AG20443 (cell line): Measurements from ENCODE around the gene ALPP.
"Not testable (repeated sequence)": the region's sequence is repeated elsewhere in the genome, so short reads cannot be mapped to it uniquely, and the experiment has no call there.

Experiments
- DNase-seq: peaks from one replicate; pipeline ENCODE4 v3.0.0; 2012; ENCODE audit warnings: low spot score, mixed read lengths

ALPP gene

GRCh38 chr2:232363784-232364615 is 14.6 kb upstream of the ALPP start:
- no peak for DNase-seq

DNA sequence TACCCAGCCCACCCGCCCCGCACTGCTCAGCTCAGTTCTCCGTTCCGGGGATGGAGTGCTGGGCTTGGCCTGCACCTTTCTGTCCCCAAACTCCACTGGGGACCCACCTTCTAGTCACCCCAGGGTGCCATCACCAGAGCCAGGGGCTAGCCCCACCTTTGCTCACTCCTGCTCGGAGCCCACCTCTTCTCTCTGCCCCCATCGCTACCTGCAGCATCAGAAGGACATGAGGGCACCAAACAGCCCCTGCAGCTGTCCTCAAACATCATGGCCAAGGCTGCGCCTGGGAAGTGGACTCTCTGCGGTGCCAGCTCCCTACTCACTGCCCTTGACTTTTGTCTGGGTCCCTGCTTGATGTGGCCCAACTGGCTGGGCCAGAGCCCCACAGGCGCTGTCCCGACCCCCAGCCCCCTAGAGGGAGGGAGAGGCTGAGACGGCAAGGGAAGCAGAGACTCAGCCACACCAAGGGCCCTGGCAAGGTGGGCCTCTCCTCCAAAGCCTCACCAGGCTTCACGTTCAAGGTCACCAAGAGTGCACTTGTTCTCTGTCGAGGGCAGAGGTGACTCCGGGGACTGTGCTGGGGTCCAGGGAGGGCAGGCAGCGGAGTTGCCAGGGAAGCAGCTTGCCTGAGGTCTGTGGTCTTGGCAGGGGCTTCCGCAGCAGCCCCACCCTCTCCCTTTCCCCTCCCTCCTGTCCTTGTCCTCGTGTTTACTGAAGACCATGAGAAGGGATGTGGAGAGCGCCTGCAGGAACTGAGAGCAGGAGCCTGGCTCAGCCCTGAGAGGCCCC is 13.6 kb upstream of the ALPP start:
- DNase-seq, result not testable (repeated sequence)

DNA sequence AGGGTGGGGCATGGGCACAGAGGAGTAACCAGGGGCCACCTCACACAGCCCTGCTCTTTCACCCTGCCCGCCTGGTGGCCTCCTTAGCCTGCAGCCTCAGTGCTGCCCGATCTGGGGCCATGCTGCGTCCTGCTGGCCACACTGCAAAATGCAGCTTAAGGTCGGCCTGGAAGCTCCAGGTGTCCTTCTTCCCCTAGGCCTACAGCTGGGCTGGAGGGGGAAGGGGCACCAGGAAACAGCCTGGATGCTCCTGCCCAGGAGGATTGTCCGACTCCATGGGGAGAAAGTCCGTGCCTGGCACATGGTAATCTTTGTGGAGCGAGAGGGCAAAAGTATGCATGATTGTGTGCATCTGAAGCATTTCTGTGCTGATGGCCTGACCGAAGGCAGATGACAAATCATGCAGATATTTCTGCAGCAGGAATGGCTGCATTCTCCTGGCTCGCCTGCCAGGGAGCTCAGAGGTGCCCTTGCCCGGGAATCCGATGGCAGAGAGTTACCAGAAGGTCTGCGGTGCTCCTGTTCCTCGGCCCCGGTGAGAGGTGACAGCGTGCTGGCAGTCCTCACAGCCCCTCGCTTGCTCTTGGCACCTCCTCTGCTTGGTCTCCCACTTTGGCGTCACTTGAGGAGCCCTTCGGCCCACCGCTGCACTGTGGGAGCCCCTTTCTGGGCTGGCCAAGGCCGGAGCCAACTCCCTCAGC is 12.8 kb upstream of the ALPP start:
- peak; percentile 67 for DNase-seq

DNA sequence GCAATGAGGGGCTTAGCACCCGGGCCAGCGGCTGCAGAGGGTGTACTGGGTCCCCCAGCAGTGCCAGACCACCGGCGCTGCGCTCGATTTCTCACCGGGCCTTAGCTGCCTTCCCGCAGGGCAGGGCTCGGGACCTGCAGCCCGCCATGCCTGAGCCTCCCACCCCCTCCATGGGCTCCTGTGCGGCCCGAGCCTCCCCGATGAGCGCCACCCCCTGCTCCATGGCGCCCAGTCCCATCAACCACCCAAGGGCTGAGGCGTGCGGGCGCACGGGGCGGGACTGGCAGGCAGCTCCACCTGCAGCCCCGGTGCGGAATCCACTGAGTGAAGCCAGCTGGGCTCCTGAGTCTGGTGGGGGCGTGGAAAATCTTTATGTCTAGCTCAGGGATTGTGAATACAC is 12.1 kb upstream of the ALPP start:
- not testable (repeated sequence) for DNase-seq

GRCh38 chr2:232367016-232367415 is 11.5 kb upstream of the ALPP start:
- DNase-seq, result peak; percentile 5

GRCh38 chr2:232367591-232368233 is 10.8 kb upstream of the ALPP start:
- no peak for DNase-seq

DNA sequence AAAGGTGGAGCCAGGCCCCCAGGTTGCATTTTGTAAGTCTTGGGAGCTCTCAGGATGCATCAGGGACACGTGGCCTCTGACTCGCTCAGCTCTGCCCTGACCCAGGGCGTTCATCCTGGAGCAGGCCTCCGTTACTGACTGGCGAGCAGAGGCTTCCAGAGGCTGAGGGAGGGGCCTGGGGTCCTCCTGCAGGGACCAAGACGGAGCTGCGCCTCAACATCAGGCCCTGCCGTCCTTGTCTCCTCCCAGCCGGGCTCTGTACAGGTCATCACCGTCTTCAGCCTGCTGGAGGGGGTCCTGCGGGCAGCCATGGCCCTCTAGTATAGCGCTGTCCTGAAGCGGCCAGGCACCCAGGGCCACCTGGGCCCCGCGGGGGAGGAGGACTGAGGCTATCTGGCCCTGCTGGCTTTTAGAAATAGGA is 10.2 kb upstream of the ALPP start:
- DNase-seq, result peak; percentile 3

- DNase-seq, result no peak
Measured at GRCh38 chr2:232369126-232369951, 9.2 kb upstream of the ALPP start.

GRCh38 chr2:232370007-232370406 is 8.5 kb upstream of the ALPP start:
- not testable (repeated sequence) for DNase-seq

DNA sequence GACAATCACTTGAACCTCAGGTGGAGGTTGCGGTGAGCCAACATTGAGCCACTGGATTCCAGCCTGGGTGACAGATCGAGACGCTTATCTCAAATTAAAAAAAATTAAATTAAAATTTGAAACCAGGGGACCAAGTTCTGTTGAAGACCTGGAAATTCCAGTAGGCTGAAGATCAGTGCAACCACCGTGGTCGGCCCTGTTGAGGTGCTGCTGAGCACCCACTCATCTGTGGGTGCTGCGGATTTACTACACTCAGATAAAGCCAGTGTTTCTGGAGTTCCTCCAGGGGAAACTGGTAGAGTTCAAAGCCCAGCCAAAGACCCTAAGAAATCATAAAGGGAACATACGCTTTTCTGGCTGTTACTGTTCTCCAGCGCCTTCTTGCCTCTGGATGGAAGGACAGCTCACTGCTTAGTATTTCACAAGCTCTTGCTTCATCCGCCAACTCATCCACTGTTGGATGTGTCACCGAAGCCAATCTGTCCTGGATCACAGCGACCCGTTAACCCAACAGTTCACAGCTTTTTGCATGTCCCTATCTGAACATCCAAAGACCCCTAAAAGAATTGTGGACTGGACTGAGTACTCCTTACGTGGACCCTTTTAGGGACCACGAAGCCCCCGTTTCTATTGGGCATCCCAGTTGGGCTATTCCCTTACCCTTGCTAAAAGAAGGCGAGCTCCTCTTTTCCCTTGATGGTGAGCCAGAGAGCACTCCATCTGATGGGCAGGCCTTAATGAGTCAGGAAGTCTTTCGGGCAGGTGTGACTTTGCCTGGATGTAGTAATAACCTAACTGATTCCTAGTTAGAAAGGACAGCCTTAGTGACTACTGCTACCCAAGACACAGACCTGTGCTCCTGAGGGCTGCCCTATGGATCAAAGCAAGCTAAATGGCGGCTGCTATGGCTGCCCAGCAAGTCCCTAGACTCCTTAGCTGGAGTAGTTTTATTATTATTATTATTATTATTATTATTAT is 6.0 kb upstream of the ALPP start:
- peak; percentile 72 for DNase-seq

GRCh38 chr2:232374356-232374755 is 4.2 kb upstream of the ALPP start:
- no peak for DNase-seq

- DNase-seq, result no peak
Measured at GRCh38 chr2:232375164-232375563, 3.4 kb upstream of the ALPP start.

DNA sequence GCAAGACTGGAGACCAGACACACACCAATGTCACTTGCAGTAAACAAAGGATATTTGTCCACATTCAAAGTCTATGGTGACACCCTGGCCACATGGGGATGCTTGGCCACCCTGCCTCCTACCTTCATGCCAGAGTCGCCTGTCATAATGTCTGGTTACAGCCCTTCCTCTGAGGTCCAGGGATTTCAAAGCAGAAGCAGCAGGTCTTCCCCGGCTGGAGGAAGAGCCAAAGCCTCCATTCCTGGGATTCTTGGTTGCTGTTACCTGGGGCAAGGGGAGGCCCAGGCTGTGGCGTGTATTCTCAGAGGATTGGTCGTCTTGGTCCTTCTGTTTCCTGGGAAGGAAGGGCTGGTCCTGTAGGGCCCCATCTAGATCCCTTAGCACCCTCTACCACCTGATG is 2.3 kb upstream of the ALPP start:
- DNase-seq, result no peak

GRCh38 chr2:232376713-232377112 is 1.8 kb upstream of the ALPP start:
- DNase-seq, result no peak

DNA sequence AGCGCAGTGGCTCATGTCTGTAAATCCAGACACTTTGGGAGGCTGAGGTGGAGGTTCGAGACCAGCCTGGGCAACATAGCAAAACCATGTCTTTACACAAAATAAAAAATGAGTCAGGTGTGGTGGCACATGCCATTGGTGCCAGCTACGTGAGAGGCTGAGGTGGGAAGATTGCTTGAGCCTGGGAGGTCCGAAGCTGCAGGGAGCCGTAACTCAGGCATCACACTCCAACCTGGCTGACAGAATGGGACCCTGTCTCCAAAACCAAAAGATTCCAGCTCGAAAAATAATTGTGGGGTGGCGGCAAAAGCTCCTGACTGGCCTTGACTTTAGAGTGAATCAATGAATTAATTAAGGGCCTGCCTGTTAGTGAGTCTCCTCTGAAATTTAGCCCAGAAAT is 1.2 kb upstream of the ALPP start:
- no peak for DNase-seq

DNA sequence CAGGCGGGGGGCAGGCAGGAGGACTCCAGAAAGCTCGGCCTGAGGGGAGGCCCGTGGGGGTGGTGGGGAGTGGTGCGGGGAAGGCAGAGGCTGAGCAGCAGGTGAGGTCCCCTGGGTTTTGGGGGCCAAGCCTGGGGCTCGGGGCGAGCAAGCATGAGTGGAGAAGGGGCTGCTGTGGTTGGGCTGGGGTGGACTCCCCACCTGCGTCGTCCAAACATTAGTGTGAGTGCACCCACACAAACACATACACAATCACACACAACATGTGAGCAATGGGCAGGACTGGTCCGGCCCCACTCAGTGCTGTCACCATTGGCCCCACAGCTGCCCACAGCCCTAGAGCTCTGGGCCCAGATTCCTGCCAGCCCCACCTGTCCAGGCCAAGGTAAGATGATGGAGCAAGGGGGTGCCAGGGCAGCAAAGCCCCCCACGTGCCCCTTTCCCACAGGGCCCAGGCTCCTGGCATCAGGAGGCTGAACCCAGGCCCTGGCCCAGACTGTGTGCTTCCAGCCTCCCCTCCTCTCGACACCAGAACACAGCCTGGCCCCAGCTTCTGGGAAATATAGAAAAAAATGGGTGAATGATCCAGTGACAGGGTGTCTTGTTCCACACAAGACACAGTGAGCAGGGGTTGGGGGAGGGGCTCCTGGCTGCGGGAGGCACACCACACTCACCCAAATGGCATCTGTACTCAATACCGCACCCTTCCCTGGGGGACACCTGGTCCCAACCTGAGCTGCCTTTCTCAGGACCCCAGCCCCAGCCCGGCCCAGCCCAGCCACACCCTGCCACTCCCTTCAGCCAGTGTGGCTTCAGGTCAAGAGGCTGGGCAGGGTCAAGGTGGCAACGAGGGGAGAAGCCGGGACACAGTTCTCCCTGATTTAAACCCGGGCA is 463 bp upstream of the ALPP start:
- DNase-seq, result peak; percentile 6

DNA sequence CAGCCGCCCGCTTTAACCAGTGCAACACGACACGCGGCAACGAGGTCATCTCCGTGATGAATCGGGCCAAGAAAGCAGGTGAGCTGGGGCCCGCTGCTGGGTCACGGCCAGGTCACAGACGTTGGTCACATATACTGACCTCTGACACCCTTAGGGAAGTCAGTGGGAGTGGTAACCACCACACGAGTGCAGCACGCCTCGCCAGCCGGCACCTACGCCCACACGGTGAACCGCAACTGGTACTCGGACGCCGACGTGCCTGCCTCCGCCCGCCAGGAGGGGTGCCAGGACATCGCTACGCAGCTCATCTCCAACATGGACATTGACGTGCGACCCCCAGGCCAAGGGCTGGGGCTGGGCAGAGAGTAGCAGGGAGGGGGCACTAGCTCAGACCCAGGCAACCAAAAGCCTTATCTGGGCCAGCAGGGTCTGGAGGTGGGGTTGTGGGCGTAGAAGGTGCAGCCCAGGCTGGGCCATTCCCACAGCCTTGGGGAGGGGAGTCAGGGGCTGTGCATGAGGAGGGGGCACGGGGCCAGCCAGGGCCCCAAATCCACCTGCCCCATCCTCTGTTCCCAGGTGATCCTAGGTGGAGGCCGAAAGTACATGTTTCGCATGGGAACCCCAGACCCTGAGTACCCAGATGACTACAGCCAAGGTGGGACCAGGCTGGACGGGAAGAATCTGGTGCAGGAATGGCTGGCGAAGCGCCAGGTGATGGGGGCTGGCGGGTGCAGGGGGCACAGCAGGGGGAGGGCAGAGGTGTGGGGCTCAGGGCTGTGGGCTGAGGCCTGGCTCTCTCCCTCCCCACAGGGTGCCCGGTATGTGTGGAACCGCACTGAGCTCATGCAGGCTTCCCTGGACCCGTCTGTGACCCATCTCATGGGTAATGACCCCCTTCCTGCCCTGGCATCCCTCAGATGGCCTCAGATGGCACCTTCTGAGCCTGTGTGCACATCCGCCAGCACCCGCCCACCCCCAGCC is 1.3 kb downstream of the ALPP start:
- DNase-seq, result not testable (repeated sequence)
